KMS-11 (cell line): ENCODE data around the gene DLG2.
A peak's percentile ranks its signal among the peaks of the same experiment; 100 is the strongest.

Experiments used
- H2AFZ ChIP-seq: fragments of 200-600 bp; sonication (generic); 2 replicates; pipeline ENCODE4 v1.6.1; 2016; ENCODE audit warnings: antibody characterized with exemption, mixed run types, low read depth
- H3K27ac ChIP-seq: fragments of 200-600 bp; sonication (generic); 2 replicates; pipeline ENCODE4 v1.6.1; 2016; ENCODE audit warnings: mild to moderate bottlenecking, mixed run types
- H3K27me3 ChIP-seq: fragments of 200-600 bp; sonication (generic); 2 replicates; pipeline ENCODE4 v1.6.1; 2017; ENCODE audit warnings: mild to moderate bottlenecking, low read depth, mixed run types, moderate library complexity; ENCODE audit not compliant: insufficient read depth
- H3K36me3 ChIP-seq: fragments of 200-600 bp; sonication (generic); 2 replicates; pipeline ENCODE4 v1.6.1; 2017; ENCODE audit warnings: mild to moderate bottlenecking, mixed run types; ENCODE audit not compliant: insufficient read depth
- H3K4me1 ChIP-seq: fragments of 200-600 bp; sonication (generic); 2 replicates; pipeline ENCODE4 v1.6.1; 2016; ENCODE audit warnings: mild to moderate bottlenecking, low read depth, mixed run types; ENCODE audit not compliant: poor library complexity, severe bottlenecking
- H3K4me2 ChIP-seq: fragments of 200-600 bp; sonication (generic); 2 replicates; pipeline ENCODE4 v1.7.0; 2016; ENCODE audit warnings: mild to moderate bottlenecking, mixed run types
- H3K4me3 ChIP-seq: fragments of 200-600 bp; sonication (generic); IDR thresholded peaks from 2 replicates; pipeline ENCODE4 v1.6.1; 2017; ENCODE audit warnings: low read depth, low read length, mixed read lengths; ENCODE audit not compliant: insufficient read depth
- H3K79me2 ChIP-seq: fragments of 200-600 bp; sonication (generic); 2 replicates; pipeline ENCODE4 v1.6.1; 2016; ENCODE audit warnings: low read depth, mixed run types; ENCODE audit not compliant: insufficient read depth
- H3K9ac ChIP-seq: fragments of 200-600 bp; sonication (generic); 2 replicates; pipeline ENCODE4 v1.6.1; 2016; ENCODE audit warnings: mild to moderate bottlenecking, mixed run types
- H4K20me1 ChIP-seq: fragments of 200-600 bp; sonication (generic); 2 replicates; pipeline ENCODE4 v1.6.1; 2016; ENCODE audit warnings: mild to moderate bottlenecking, mixed run types; ENCODE audit not compliant: insufficient read depth
- TF ChIP-seq, protein P1 (sequence below): fragments of 200-600 bp; sonication (generic); conservative IDR thresholded peaks from 2 replicates; pipeline ENCODE4 v1.6.1; 2017; ENCODE audit warnings: low read depth, mild to moderate bottlenecking, antibody characterized with exemption, low read length, moderate library complexity, mixed read lengths

The DLG2 gene

DNA sequence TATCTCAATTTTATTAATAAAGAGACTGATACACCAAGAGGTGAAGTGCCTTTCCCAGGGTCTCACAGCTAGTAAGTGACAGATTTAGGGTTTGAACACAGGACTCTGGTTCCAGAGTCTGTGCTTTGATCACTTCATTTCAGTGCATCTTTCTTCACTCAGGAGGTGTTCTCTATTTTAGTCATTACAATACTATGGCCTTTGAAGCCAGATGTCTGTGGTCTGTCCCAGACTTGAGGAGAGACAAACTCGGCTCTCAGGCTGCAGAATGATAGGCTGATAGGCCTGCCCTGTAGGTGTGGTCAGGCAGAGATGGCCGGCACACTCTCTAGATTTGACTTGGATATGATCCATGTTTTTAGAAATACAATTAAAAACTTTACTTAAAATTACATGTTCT lies 1862.5 kb downstream of the DLG2 start:
- no peaks in the 10 kb centered on the region for H3K79me2 ChIP-seq
- peak overlapping the region; percentile 26; the same call in 1 of the 2 replicates for H3K4me2 ChIP-seq
- no peak overlapping the region for H3K4me3 ChIP-seq
- no peak overlapping the region for H2AFZ ChIP-seq
- H4K20me1 ChIP-seq: no peaks in the 10 kb centered on the region
- H3K27ac ChIP-seq: no peak overlapping the region
- peaks cover 22% of the 10 kb centered on the region for H3K4me1 ChIP-seq
- H3K27me3 ChIP-seq: no peaks in the 10 kb centered on the region
- TF ChIP-seq, protein P1, sequence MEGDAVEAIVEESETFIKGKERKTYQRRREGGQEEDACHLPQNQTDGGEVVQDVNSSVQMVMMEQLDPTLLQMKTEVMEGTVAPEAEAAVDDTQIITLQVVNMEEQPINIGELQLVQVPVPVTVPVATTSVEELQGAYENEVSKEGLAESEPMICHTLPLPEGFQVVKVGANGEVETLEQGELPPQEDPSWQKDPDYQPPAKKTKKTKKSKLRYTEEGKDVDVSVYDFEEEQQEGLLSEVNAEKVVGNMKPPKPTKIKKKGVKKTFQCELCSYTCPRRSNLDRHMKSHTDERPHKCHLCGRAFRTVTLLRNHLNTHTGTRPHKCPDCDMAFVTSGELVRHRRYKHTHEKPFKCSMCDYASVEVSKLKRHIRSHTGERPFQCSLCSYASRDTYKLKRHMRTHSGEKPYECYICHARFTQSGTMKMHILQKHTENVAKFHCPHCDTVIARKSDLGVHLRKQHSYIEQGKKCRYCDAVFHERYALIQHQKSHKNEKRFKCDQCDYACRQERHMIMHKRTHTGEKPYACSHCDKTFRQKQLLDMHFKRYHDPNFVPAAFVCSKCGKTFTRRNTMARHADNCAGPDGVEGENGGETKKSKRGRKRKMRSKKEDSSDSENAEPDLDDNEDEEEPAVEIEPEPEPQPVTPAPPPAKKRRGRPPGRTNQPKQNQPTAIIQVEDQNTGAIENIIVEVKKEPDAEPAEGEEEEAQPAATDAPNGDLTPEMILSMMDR: no peak
- no peaks in the 10 kb centered on the region for H3K36me3 ChIP-seq
- no peak overlapping the region for H3K9ac ChIP-seq

DNA sequence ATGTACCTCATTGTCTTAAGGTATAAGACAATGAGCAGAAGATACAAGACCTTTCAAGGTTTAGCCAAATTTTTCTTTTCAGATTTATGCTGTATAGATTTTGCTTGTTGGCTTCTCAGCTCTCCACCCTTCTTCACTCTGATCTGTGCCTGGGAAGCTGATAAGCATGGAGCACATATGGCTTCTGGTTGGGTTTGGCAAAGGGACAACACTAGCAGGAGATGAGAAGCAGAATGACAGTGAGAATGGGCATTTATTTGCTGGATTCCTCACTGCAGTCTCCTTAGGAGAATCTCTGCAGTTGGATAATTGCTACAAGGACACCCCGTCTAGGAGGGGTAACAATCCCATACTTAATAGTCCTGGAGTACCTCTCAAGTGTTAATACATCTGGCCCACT lies 1866.2 kb downstream of the DLG2 start:
- peaks cover 22% of the 10 kb centered on the region for H3K4me1 ChIP-seq
- TF ChIP-seq, protein P1: no peak
- no peak overlapping the region for H3K27ac ChIP-seq
- no peaks in the 10 kb centered on the region for H3K36me3 ChIP-seq
- H3K9ac ChIP-seq: no peak overlapping the region
- H3K79me2 ChIP-seq: no peaks in the 10 kb centered on the region
- no peaks in the 10 kb centered on the region for H4K20me1 ChIP-seq
- H3K4me3 ChIP-seq: no peak overlapping the region
- no peak overlapping the region for H3K4me2 ChIP-seq
- H3K27me3 ChIP-seq: no peaks in the 10 kb centered on the region
- H2AFZ ChIP-seq: no peak overlapping the region

DNA sequence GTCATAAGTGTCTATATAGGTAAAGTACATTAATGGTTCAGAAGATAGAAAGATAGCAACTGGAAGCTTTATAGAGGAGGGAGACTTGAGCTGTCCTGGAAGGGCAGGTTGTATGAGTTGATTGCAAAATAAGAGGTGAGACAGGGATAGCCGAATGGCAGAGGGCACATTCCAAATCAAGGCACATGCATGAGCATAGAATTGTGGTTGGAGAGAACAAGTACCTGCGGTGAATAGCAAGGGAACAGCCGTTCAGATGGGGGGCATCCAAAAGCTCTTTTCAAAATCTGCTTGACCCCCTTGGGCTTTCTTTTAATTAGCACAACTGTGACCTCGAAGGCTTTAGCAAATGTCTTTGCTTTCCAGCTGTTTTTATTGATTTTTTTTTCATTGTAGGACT lies 1868.0 kb downstream of the DLG2 start:
- Histone ChIP-seq H3K4me3 (no peak overlapping the region), H3K27ac (no peak overlapping the region), H4K20me1 (no peaks in the 10 kb centered on the region), H3K9ac (no peak overlapping the region), H3K27me3 (no peaks in the 10 kb centered on the region), H3K4me1 (peaks cover 8% of the 10 kb centered on the region), H3K36me3 (no peaks in the 10 kb centered on the region), H3K4me2 (no peak overlapping the region), H2AFZ (no peak overlapping the region), H3K79me2 (no peaks in the 10 kb centered on the region)
- TF ChIP-seq, protein P1: no peak

DNA sequence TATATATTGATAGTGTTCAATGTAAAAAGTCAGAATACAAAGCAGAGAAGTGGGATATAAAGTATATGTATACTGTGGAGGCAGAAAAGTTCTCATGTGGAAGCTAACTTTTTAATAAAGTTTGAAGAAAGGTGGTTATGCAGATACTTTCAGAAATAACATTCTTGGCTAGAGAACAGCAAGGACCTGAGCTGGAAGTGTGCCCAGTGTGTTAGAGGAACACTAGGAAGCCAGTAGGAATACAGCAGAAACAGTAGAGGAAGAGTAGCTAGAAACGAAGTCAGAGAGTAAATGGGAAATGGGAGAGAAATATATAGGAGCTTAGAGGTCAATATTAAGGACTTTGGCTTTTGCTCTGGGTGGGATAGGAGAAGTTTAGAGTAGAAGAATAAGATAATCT lies 1876.1 kb downstream of the DLG2 start:
- Histone ChIP-seq H3K27ac (no peak overlapping the region), H3K4me2 (no peak overlapping the region), H4K20me1 (no peaks in the 10 kb centered on the region), H3K36me3 (no peaks in the 10 kb centered on the region), H3K9ac (no peak overlapping the region), H3K27me3 (no peaks in the 10 kb centered on the region), H3K4me3 (no peak overlapping the region), H3K4me1 (no peaks in the 10 kb centered on the region), H3K79me2 (no peaks in the 10 kb centered on the region), H2AFZ (no peak overlapping the region)
- TF ChIP-seq, protein P1: no peak
